Retinal pigment epithelial cell (primary cell): ENCODE measurements around the gene DUSP2.

ENCODE experiments used
- DNase-seq: peaks from one replicate; pipeline ENCODE4 v3.0.0-alpha.2; 2010; ENCODE audit warnings: low read depth
- H3K4me3 ChIP-seq: 2 replicates; pipeline ENCODE4 v1.5.1; 2011; ENCODE audit warnings: mild to moderate bottlenecking, low read length, control low read depth, moderate library complexity
- TF ChIP-seq, protein P1 (sequence below): conservative IDR thresholded peaks from 2 replicates; pipeline ENCODE4 v1.5.1; 2011; ENCODE audit warnings: low read depth, low read length, control low read depth, inconsistent platforms

DUSP2 gene

DNA sequence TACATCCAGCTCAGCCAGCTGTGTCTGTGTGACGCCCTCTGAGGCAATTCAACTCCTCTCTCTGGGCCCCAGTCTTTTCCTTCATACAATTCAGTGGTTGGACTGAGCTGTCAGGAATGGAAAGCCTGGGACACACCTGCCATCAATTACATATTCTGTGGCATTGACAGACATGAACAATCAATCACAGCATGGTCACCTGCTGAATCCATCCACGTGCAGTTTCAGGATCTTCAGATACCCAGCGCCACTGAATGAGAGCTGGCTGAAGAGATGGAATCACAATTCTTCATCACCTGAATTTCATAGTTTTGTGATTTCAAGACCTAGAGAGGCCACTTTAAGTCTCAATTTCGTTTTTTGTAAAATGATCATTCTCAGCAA lies 34.0 kb downstream of the DUSP2 start:
- no peak overlapping the region for H3K4me3 ChIP-seq
- no peak for DNase-seq
- TF ChIP-seq, protein P1, sequence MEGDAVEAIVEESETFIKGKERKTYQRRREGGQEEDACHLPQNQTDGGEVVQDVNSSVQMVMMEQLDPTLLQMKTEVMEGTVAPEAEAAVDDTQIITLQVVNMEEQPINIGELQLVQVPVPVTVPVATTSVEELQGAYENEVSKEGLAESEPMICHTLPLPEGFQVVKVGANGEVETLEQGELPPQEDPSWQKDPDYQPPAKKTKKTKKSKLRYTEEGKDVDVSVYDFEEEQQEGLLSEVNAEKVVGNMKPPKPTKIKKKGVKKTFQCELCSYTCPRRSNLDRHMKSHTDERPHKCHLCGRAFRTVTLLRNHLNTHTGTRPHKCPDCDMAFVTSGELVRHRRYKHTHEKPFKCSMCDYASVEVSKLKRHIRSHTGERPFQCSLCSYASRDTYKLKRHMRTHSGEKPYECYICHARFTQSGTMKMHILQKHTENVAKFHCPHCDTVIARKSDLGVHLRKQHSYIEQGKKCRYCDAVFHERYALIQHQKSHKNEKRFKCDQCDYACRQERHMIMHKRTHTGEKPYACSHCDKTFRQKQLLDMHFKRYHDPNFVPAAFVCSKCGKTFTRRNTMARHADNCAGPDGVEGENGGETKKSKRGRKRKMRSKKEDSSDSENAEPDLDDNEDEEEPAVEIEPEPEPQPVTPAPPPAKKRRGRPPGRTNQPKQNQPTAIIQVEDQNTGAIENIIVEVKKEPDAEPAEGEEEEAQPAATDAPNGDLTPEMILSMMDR: no peak

DNA sequence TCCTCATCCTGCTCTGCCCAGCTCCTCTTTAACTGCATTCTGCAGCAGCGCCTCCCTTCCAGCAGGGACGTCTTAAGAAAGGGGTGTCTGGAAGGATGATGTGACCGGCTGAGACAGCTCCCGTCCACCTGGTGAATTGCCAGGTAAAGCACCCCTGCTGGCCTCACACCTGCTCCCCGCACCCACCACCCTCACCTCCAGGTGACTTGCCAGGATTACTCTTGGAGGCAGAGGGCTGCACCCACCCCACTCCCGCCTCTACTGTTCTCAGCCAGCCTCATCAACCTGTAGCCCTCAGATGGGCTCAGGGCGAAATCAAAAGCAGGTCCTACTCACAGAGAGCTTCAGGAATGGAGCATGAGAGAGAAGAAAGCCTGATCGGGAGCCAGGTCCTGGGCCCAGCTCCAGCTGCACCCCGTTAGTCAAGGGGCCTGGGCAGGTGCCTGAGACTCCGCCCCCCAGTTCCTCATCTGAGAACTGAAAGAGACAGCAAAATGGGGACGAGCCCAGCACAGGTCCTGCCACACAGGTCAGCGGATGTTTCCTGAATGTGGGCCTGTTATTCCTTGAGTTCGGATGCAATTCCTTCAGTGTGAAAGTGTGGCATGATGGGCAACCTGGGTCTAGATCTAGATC lies 34.5 kb downstream of the DUSP2 start:
- TF ChIP-seq, protein P1: no peak
- H3K4me3 ChIP-seq: no peak overlapping the region
- no peak for DNase-seq

DNA sequence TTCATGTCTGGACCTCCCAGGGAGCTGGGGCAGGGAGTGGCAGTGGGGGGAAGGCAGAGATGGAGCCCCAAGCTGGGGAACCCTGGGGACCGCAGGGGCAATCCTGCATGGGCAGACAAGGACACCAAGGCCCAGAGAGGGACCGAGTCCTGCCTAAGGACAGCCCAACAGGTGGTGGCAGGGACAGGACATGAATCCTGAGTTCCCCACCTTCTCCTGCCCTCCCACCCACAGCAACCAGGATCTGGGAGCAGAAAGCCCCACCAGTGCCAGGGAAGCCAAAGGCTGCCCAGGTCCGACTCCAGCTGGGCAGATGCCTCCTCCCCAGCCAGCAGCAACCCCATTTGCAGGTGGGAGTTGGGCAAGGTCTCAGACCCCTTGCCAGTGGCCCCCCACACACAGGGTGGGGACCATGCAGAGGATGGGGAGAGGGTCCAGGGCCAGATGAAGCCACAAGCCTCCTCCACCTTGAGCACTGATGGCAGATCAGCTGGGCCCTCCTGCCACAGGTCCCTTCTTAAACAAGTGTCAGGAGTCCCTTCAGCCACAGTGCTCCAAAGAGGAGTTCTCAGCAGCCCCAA lies 35.2 kb downstream of the DUSP2 start:
- no peak for DNase-seq
- H3K4me3 ChIP-seq: no peak overlapping the region
- TF ChIP-seq, protein P1: no peak

DNA sequence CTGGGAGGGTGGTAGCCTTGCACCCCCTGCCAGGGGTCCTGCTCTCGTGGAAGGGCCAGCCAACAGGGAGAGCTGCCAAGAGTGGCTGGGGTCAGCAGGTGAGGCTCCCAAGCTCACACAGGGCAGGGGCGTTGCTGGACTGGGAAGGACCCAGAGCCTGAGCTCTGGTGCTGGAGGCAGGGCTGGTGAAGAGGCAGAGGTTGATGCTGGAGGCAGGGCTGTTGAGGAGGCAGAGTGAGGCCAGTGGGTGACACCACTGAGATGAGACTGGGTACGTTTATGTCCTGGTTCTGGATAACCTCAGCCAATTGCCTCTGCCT lies 35.9 kb downstream of the DUSP2 start:
- TF ChIP-seq, protein P1: no peak
- H3K4me3 ChIP-seq: no peak overlapping the region
- DNase-seq: no peak

DNA sequence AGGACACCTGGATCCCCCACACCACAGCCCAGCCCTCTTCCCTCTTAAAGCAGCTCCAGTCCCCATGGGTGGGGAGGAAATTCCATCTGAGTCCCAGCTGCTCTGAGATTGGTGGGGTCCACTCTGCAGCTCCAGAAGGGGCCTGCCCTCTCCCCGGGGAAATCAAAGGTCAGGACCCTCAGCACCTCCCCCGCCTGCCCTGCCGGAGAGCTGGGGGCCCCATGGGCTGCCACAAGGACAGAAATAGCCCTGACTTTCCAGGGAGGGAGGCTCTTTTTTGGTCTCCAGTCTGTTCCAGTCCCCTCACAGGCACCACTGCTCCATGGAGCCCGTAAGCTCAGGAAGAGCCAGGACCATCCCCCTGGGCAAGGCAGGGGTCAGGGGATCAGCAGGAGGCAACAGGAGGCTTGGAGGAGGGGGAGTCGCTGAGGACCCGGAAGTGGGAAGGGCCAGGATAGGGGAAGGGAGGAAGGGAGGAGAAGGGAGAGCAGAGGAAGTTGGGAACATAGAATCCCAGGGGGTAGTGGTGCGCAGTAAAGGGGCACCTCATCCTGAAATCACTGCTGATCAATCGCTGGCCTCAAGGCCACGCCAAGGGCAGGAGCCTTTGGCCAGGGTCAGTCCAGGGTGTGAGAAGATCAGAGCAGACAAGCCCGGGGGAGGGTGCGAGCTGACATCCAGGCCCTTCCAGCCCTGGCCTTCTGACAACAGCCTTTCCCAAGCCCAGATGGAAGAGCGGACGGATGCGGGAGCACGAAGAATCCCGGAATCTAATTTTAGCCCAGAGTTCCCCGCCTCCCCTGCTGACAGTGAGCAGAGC lies 36.5 kb downstream of the DUSP2 start:
- H3K4me3 ChIP-seq: no peak overlapping the region
- no peak for DNase-seq
- TF ChIP-seq, protein P1: no peak

DNA sequence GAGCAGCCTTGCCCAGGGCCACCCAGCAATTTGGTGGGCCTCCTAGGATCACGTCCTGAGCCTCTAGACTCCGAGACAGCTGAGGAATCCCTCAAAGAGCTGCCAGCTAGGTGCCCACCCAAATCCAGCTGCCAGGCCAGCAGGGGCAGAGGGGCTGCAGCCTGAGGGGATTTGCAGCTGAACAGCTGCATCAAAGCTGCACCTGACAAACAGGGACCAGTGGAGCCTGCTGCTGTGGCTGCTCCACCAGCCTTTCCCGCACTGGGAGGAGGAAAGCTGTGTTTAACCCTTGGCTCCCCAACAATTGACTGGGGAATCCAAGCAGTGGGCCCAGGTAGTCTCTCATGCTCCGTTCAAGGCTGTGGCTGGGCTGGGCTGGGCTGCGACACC lies 37.1 kb downstream of the DUSP2 start:
- H3K4me3 ChIP-seq: no peak overlapping the region
- DNase-seq: no peak
- TF ChIP-seq, protein P1: no peak

DNA sequence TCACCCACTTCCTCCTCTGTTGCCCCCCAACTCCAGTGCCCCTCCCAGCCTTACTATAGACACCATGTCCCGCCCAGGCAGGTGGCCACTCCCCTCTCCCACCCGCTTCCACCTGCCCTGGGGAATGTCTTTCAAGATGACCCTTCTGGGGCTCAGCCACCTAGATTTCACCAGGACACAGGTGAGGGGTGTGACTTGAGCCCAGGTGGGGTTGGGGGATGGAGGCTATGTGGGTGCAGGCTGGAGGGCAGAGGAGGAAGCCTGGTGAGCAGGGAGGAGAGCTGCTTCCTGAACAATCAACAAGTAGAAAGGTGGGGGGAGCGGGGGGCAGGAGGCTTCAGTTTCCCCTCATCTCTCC lies 37.6 kb downstream of the DUSP2 start:
- TF ChIP-seq, protein P1: no peak
- DNase-seq: no peak
- no peak overlapping the region for H3K4me3 ChIP-seq
